ENCODE measurements around the gene PRKCH. TPM values are rescaled to one million over a fixed set of nuclear protein-coding genes. Genes with fewer than 3 reads are reported as not detected.

The PRKCH gene
- total RNA-seq, 1 experiment from 2014 or later = 5.2 TPM

GRCh38 chr14:61524936-61525292, 203.5 kb downstream of the PRKCH start:
- Mint-ChIP-seq H3K9me3 (no peaks in the 10 kb centered on the region), H3K4me3 (no peak overlapping the region)
- H3K27ac ChIP-seq (ENCODE audit: insufficient read length, low read depth, low read length) = no peak overlapping the region

More at GRCh38 chr14:61524936-61525292, 203.5 kb downstream of the PRKCH start:
- no peak overlapping the region for H2BK5ac ChIP-seq (ENCODE audit: insufficient read length, low read length)
- H3K79me2 ChIP-seq (ENCODE audit: insufficient read depth, low read length) = 0 out of 2 replicates have a peak, but pooled peaks cover 2% of the 10 kb centered on the region
- no peak overlapping the region for H3K4me2 ChIP-seq (ENCODE audit: insufficient read depth, insufficient read length, low read length)
- no peak overlapping the region for H3T11ph ChIP-seq (ENCODE audit: low read length)
- no peak overlapping the region for H3K23ac ChIP-seq (ENCODE audit: insufficient read length, low read depth, low read length)
- no peak overlapping the region for H3K14ac ChIP-seq (ENCODE audit: insufficient read depth, low read length)
- no peaks in the 10 kb centered on the region for H3K27me3 ChIP-seq (ENCODE audit: insufficient read depth, low read length)
- peaks cover 34 to 37% of the 10 kb centered on the region in 2 experiments for H3K4me1 Mint-ChIP-seq
- no peaks in the 10 kb centered on the region for H3K23me2 ChIP-seq (ENCODE audit: insufficient read length, low read depth, low read length, poor library complexity, severe bottlenecking)
- DNase-seq = no peak
- no peak overlapping the region for H3K9ac ChIP-seq (ENCODE audit: extremely low read depth, insufficient read length, low read length)
- no peak for TF ChIP-seq CTCF (conservative IDR thresholded peaks at IDR 0.05)
- H4K20me1 ChIP-seq (ENCODE audit: control insufficient read depth, insufficient read depth, insufficient read length) = no peaks in the 10 kb centered on the region
- no peaks in the 10 kb centered on the region for H3K9me3 ChIP-seq (ENCODE audit: control insufficient read depth, low read depth, low read length)
- H3K18ac ChIP-seq (ENCODE audit: insufficient read length, low read depth, low read length) = no peak overlapping the region
- peaks cover 12% of the 10 kb centered on the region for H3K4me1 ChIP-seq (ENCODE audit: insufficient read depth, low read length)
- no peaks in the 10 kb centered on the region for H3K36me3 Mint-ChIP-seq (ENCODE audit: insufficient read depth in 1 of 3, low read depth in 3 of 3)
- no peak overlapping the region for H2BK120ac ChIP-seq (ENCODE audit: low read depth, low read length, poor library complexity, severe bottlenecking)
- H2AFZ ChIP-seq (ENCODE audit: low read length) = no peak overlapping the region
- H2BK15ac ChIP-seq (ENCODE audit: low read depth, low read length) = no peak overlapping the region
- H3K27ac Mint-ChIP-seq = peak overlapping the region in 1 of 3 experiments; percentile 46; a peak in 2 of 7 replicates
- no peak overlapping the region for H3K4ac ChIP-seq (ENCODE audit: low read depth, low read length)
- no peak overlapping the region for H2BK12ac ChIP-seq (ENCODE audit: insufficient read length, low read depth, low read length)
- no peaks in the 10 kb centered on the region for H3K79me1 ChIP-seq (ENCODE audit: insufficient read depth, low read depth, low read length, poor library complexity, severe bottlenecking)
- no peak overlapping the region for H4K5ac ChIP-seq (ENCODE audit: insufficient read length, low read depth, low read length)
- WGBS (ENCODE audit: extremely low coverage, insufficient read length, low lambda C conversion rate) = no CpG with 5 or more reads among the region's 1 CpG
- H2BK20ac ChIP-seq (ENCODE audit: low read depth, low read length, poor library complexity, severe bottlenecking) = no peak overlapping the region
- no peak overlapping the region for H4K8ac ChIP-seq (replicated peaks; ENCODE audit: insufficient read length, low read depth, low read length)
- H3K27me3 Mint-ChIP-seq (ENCODE audit: low read depth) = no peaks in the 10 kb centered on the region
- no peak overlapping the region for H4K91ac ChIP-seq (ENCODE audit: insufficient read length, low read depth, low read length)
- H2AK5ac ChIP-seq (ENCODE audit: insufficient read length, low read length) = no peak overlapping the region
- no peak overlapping the region for H3K56ac ChIP-seq (ENCODE audit: insufficient read length, low read depth, low read length)
